GM13976 (cell line): Measurements from ENCODE around the gene ADORA1.

ENCODE experiments used
- DNase-seq: peaks from one replicate; pipeline ENCODE4 v3.0.0; 2012; ENCODE audit warnings: low spot score
- in situ Hi-C: fragments of 300-500 bp; cut with MboI; formaldehyde crosslinking; loops from one replicate; pipeline ENCODE4 v1.12.0; 2022; ENCODE audit warnings: low sequenced_read_pairs, mixed read lengths, inconsistent platforms; ENCODE audit not compliant: unreplicated experiment
- TF ChIP-seq, protein P1 (sequence below): IDR thresholded peaks from 2 replicates; pipeline ENCODE4 v1.5.1; 2012; ENCODE audit warnings: borderline replicate concordance, mild to moderate bottlenecking; ENCODE audit not compliant: insufficient read depth; ENCODE audit errors: extremely low read depth, missing control alignments, control extremely low read depth

ADORA1 gene

DNA sequence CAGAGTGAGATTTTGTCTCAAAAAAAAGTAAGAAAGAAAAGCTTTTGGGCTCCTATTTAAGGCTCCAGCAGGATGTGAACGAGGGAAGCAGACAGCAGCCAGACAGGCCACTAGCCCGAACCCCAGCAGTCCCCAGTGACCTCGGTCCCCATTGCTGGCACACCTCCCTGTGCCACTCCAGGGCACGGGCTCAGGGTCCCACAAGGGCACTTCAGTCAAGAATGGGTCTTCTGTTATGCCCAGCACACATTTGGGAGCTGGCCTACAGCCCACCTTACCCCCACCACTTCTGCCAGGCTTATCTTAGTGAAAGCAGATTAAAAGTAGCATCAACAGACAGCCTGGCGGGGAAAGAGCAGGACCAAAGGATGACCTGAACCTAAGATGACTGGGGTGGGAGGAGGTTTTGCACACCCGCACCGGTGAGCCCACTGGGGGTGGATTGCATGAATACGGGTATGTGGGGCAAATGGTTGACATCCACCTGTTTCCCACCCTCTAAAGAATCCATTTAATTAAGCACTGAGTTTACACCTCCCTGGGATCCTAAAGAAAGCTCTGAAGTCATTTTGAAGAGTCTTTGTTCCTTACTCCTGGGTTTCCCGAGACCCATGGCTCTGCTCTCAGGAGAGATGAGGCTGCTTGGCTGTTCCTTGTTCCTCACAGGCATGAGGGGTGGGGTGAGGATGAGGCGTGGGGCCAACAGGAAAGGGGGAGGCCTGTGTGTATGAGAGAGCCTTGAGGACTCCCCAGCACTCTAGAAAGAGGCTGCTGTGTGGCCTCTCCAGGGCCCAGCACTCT, 54.3 kb downstream of the ADORA1 start:
- TF ChIP-seq, protein P1, sequence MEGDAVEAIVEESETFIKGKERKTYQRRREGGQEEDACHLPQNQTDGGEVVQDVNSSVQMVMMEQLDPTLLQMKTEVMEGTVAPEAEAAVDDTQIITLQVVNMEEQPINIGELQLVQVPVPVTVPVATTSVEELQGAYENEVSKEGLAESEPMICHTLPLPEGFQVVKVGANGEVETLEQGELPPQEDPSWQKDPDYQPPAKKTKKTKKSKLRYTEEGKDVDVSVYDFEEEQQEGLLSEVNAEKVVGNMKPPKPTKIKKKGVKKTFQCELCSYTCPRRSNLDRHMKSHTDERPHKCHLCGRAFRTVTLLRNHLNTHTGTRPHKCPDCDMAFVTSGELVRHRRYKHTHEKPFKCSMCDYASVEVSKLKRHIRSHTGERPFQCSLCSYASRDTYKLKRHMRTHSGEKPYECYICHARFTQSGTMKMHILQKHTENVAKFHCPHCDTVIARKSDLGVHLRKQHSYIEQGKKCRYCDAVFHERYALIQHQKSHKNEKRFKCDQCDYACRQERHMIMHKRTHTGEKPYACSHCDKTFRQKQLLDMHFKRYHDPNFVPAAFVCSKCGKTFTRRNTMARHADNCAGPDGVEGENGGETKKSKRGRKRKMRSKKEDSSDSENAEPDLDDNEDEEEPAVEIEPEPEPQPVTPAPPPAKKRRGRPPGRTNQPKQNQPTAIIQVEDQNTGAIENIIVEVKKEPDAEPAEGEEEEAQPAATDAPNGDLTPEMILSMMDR: no peak
- in situ Hi-C loops: no loop called here
- no peak for DNase-seq

DNA sequence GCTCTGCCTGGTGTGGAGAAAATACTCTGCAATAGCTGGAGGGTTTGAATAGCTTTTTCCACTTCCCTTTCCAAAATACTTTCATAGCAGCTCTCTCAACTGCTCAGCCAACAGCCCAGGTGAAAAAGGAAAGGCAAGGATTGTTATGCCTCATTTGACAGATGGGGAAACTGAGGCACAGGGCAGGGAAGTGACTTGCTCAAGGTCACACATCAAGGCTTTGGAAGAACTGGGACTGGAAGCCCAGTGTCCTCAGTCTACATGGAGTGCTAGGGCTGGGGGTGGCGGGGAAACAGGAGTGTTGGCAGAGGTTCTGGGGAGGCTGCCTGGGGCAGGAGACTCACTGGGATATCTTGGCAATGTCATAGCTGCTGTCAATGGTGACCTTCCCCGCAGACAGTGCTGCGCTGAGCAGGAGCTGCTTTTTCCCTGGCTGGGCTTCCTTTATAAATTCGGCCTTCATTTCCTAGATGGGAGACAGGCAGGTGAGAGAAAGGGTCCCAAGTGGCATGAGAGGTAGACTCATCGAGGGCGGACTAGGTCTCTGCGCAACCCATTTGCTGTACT, 54.9 kb downstream of the ADORA1 start:
- TF ChIP-seq, protein P1: no peak
- in situ Hi-C loops: no loop called here
- DNase-seq: no peak

DNA sequence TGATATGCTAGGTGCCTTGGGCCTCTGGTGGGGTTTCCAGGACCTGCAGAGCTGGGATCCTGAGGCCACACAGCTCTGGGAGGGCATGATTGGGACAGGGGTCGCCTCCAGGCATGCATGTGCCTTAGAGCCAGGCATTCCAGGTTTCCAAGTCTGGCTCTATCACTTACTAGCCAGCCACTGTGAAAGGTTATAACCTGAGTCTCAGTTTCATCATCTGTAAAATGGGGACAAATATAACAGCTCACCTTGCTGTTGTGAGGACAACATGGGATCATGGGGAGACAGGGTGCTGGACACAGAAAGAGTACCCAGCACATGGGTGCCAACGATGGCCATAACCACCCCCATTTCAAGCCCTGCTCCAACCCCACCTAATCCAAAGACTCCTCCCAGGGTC, 56.3 kb downstream of the ADORA1 start:
- TF ChIP-seq, protein P1: no peak
- in situ Hi-C loops: no loop called here
- no peak for DNase-seq

DNA sequence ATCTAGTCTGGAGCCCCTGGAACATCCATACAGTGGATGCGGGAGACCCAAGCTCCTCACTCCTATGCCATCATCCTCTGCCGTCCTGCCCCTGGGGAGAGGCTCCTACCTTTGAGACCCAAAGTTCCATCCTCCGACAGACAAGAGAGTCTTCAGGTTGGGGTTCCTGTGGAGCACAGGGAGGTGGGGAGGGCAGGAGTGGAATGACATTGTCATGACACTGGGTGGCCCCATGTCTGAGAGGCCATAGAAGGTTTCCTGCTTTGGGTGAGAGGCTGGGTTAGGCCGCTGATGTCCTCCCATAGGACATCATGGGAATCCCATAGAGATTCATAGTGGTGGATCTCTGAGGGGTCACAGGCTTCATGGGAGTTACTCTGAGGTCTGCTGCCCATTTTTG, 56.9 kb downstream of the ADORA1 start:
- in situ Hi-C loops: no loop called here
- no peak for DNase-seq
- TF ChIP-seq, protein P1: no peak

DNA sequence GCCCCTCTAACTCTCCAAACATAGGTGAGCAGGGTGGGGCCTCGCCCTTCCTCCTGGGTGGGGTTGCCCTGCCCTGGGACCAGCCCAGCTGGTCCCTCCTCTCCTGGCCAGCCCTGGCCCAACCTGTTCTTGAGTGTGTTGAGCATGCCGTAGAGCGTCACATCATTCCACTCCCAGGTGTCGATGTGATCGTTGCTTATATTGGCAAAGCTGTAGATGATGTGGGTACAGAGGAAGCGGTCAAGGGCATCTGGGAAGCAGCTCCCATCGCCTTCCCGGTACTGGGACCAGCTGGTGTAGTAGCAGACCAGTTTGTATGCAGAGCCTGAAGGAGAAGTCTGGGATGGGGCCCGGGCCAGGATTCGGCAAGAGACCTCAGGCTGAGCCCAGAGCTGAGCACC, 57.5 kb downstream of the ADORA1 start:
- in situ Hi-C loops: no loop called here
- TF ChIP-seq, protein P1: no peak
- DNase-seq: no peak

DNA sequence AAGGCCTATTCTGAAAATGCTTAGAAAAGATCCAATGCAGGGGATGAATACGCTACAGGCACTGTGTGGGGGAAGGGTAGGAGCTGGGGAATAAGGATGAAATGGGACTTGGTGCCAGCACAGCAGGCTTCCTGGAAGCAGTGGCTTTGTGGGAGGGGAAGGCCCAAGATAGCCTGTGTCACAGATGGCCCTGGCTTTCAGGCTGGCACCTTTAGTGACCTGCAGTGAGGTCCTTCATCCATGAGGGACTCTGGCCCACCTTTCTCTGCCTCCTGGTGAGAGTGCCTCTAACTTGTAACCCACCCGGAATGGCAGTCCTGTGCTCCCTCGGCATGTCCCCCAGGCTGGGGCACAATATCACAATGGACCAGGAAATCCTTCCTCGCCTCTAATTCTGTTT, 58.1 kb downstream of the ADORA1 start:
- DNase-seq: no peak
- TF ChIP-seq, protein P1: no peak
- in situ Hi-C loops: no loop called here
